HepG2 (cell line): ENCODE data around the gene MAPK8. TPM values are rescaled to one million over a fixed set of nuclear protein-coding genes. Genes with fewer than 3 reads are reported as not detected.

ENCODE experiments used
- ARID5B ChIP-seq: IDR thresholded peaks from 2 replicates; pipeline ENCODE4 v1.4.0; 2020; ENCODE audit warnings: mild to moderate bottlenecking, missing genetic modification reagents
- CREB1 ChIP-seq, 2 experiments: fragments of 450-650 bp in 1 of 2; IDR thresholded peaks; 2 replicates each; pipeline ENCODE4 v1.6.1; 2016 to 2017; ENCODE audit warnings: control low read depth in 1 of 2, mild to moderate bottlenecking in 1 of 2, missing compliant biosample characterization in 1 of 2, missing genetic modification characterization in 1 of 2
- FOXA3 ChIP-seq: IDR thresholded peaks from 2 replicates; pipeline ENCODE4 v1.6.1; 2016; ENCODE audit warnings: missing genetic modification reagents, missing compliant biosample characterization
- HNF4G ChIP-seq, 2 experiments: sonication (generic) in 1 of 2; formaldehyde crosslinking in 1 of 2; IDR thresholded peaks; 2 replicates each; pipeline versions ENCODE4 v1.4.0 to v1.6.1; 2011 to 2020; ENCODE audit warnings: borderline replicate concordance in 2 of 2, low read depth in 2 of 2, mild to moderate bottlenecking in 2 of 2, low read length in 1 of 2, missing genetic modification reagents in 1 of 2, moderate library complexity in 1 of 2
- IRF2 ChIP-seq: IDR thresholded peaks from 2 replicates; pipeline ENCODE4 v1.6.1; 2018; ENCODE audit warnings: missing genetic modification reagents, missing compliant biosample characterization
- KLF16 ChIP-seq, 2 experiments: sonication (generic) in 1 of 2; formaldehyde crosslinking in 1 of 2; IDR thresholded peaks; 2 replicates each; pipeline versions ENCODE4 v1.6.1 to v1.8.0; 2016 to 2023; ENCODE audit warnings: missing genetic modification reagents in 2 of 2, missing compliant biosample characterization in 1 of 2
- MED1 ChIP-seq: sonication (generic); formaldehyde crosslinking; IDR thresholded peaks from 2 replicates; pipeline ENCODE4 v1.4.0; 2020; ENCODE audit warnings: missing genetic modification reagents
- NCOA2 ChIP-seq: sonication (generic); formaldehyde crosslinking; IDR thresholded peaks from 2 replicates; pipeline ENCODE4 v1.8.0; 2022; ENCODE audit warnings: inconsistent platforms
- PBX3 ChIP-seq: sonication (generic); formaldehyde crosslinking; IDR thresholded peaks from 2 replicates; pipeline ENCODE4 v1.8.1; 2023; ENCODE audit warnings: missing genetic modification reagents, inconsistent platforms, borderline replicate concordance
- RXRA ChIP-seq: sonication (generic); formaldehyde crosslinking; IDR thresholded peaks from 2 replicates; pipeline ENCODE4 v1.5.1; 2020; ENCODE audit warnings: missing genetic modification reagents
- SP1 ChIP-seq, 2 experiments: fragments of 450-650 bp in 1 of 2; sonication (generic) in 1 of 2; formaldehyde crosslinking in 1 of 2; IDR thresholded peaks; 2 replicates each; pipeline versions ENCODE4 v1.4.0 to v1.6.1; 2016 to 2020; ENCODE audit warnings: missing genetic modification reagents in 1 of 2
- STAG1 ChIP-seq: sonication (generic); formaldehyde crosslinking; IDR thresholded peaks from 2 replicates; pipeline ENCODE4 v1.4.0; 2020; ENCODE audit warnings: missing genetic modification reagents
- THAP11 ChIP-seq: IDR thresholded peaks from 2 replicates; pipeline ENCODE4 v1.6.1; 2016; ENCODE audit warnings: missing biosample characterization, missing genetic modification reagents
- ZNF101 ChIP-seq: sonication (generic); formaldehyde crosslinking; IDR thresholded peaks from 2 replicates; pipeline ENCODE4 v1.4.0; 2020; ENCODE audit warnings: mild to moderate bottlenecking, low read depth, missing genetic modification reagents, borderline replicate concordance
- polyA plus RNA-seq, 8 experiments: library from polyadenylated mRNA; depleted of rRNA in 3 of 8; stranded (reverse) in 7 of 8; unstranded in 1 of 8; fragments of >200 nt; fragmentation: Illumina TruSeq in 4 of 8; extraction: Trizol in 4 of 8; gene quantifications; 2 replicates each; pipeline versions ENCODE4 v1.2.1 to v1.2.3, GENCODE V29; 2011 to 2016; ENCODE audit warnings: low read depth in 4 of 8, missing spikeins in 1 of 8, mixed read lengths in 1 of 8; ENCODE audit not compliant: insufficient read depth in 1 of 8
- total RNA-seq, 5 experiments: library from RNA; depleted of rRNA; stranded (reverse); fragments of >200 nt; fragmentation: Illumina TruSeq; extraction: Trizol; gene quantifications; 2 replicates each; pipeline ENCODE4 v1.2.3, GENCODE V29; 2016; ENCODE audit warnings: low read depth in 1 of 5
- TF ChIP-seq, protein P1 (sequence below): sonication (generic); formaldehyde crosslinking; IDR thresholded peaks from 2 replicates; pipeline ENCODE4 v1.4.0; 2020; ENCODE audit warnings: mild to moderate bottlenecking, missing genetic modification reagents
- TF ChIP-seq, protein P2 (sequence below): fragments of 450-650 bp; IDR thresholded peaks from 2 replicates; pipeline ENCODE4 v1.6.1; 2016
- TF ChIP-seq, protein P3 (sequence below): sonication (generic); formaldehyde crosslinking; IDR thresholded peaks from 2 replicates; pipeline ENCODE4 v1.4.0; 2020; ENCODE audit warnings: missing genetic modification reagents, borderline replicate concordance
- TF ChIP-seq, protein P4 (sequence below): sonication (generic); formaldehyde crosslinking; IDR thresholded peaks from 2 replicates; pipeline ENCODE4 v1.5.0; 2020; ENCODE audit warnings: mild to moderate bottlenecking, low read depth, missing genetic modification reagents, borderline replicate concordance

Gene MAPK8
- total and polyA plus RNA-seq, 2 of the 13 experiments (the other 11 are each of a cell fraction or from before 2014, with no cell fraction given) = 41.6 to 47.3 TPM

DNA sequence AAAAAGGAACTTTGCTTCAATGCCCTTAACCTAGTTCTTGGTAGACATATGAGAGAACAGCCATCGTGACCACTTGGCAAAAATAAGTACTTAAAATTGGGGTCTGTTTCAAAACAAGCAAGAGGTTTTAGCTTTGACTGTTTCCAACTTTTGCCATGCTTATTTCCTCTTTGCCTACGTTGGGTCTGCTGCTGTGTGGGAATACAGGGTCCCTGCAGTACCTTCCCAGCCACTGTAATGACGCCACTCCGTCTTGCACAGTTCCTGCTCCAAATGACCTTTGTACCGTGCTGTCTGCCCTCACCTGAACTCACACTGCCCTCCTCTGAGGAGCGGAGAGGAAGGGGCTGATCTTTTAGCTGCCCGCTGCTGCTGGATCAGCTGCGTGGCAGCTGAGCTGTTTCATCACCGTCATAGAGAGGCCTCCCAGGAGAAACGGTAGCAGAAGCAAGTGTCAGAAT lies 133.1 kb downstream of the MAPK8 start (continued):
- TF ChIP-seq, protein P1, sequence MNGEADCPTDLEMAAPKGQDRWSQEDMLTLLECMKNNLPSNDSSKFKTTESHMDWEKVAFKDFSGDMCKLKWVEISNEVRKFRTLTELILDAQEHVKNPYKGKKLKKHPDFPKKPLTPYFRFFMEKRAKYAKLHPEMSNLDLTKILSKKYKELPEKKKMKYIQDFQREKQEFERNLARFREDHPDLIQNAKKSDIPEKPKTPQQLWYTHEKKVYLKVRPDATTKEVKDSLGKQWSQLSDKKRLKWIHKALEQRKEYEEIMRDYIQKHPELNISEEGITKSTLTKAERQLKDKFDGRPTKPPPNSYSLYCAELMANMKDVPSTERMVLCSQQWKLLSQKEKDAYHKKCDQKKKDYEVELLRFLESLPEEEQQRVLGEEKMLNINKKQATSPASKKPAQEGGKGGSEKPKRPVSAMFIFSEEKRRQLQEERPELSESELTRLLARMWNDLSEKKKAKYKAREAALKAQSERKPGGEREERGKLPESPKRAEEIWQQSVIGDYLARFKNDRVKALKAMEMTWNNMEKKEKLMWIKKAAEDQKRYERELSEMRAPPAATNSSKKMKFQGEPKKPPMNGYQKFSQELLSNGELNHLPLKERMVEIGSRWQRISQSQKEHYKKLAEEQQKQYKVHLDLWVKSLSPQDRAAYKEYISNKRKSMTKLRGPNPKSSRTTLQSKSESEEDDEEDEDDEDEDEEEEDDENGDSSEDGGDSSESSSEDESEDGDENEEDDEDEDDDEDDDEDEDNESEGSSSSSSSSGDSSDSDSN (CRISPR knock-in tag) = no peak
- 0 out of 2 replicates have a peak, but pooled peaks have one; percentile 24 for TF ChIP-seq IRF2
- peak; percentile 68 for TF ChIP-seq MED1 (CRISPR knock-in tag)
- TF ChIP-seq RXRA (CRISPR knock-in tag) = peak; percentile 96
- no peak for TF ChIP-seq SP1 (IDR thresholded peaks at IDR 0.05)
- TF ChIP-seq SP1 (CRISPR knock-in tag; IDR thresholded peaks at IDR 0.05) = no peak
- TF ChIP-seq PBX3 = no peak
- peak; percentile 81 for TF ChIP-seq ARID5B (CRISPR knock-in tag)
- TF ChIP-seq KLF16 (CRISPR knock-in tag; IDR thresholded peaks at IDR 0.05) = no peak
- TF ChIP-seq, protein P2, sequence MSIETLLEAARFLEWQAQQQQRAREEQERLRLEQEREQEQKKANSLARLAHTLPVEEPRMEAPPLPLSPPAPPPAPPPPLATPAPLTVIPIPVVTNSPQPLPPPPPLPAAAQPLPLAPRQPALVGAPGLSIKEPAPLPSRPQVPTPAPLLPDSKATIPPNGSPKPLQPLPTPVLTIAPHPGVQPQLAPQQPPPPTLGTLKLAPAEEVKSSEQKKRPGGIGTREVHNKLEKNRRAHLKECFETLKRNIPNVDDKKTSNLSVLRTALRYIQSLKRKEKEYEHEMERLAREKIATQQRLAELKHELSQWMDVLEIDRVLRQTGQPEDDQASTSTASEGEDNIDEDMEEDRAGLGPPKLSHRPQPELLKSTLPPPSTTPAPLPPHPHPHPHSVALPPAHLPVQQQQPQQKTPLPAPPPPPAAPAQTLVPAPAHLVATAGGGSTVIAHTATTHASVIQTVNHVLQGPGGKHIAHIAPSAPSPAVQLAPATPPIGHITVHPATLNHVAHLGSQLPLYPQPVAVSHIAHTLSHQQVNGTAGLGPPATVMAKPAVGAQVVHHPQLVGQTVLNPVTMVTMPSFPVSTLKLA = no peak
- TF ChIP-seq NCOA2 (CRISPR knock-in tag) = peak; percentile 58; the same call in 1 of the 2 replicates
- TF ChIP-seq, protein P3, sequence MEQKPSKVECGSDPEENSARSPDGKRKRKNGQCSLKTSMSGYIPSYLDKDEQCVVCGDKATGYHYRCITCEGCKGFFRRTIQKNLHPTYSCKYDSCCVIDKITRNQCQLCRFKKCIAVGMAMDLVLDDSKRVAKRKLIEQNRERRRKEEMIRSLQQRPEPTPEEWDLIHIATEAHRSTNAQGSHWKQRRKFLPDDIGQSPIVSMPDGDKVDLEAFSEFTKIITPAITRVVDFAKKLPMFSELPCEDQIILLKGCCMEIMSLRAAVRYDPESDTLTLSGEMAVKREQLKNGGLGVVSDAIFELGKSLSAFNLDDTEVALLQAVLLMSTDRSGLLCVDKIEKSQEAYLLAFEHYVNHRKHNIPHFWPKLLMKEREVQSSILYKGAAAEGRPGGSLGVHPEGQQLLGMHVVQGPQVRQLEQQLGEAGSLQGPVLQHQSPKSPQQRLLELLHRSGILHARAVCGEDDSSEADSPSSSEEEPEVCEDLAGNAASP (CRISPR knock-in tag) = peak; percentile 98
- no peak for TF ChIP-seq CREB1 (IDR thresholded peaks at IDR 0.05)
- TF ChIP-seq CREB1 (CRISPR knock-in tag; IDR thresholded peaks at IDR 0.05) = peak; percentile 40; the same call in 1 of the 2 replicates
- no peak for TF ChIP-seq THAP11 (CRISPR knock-in tag)
- no peak for TF ChIP-seq ZNF101 (CRISPR knock-in tag)
- TF ChIP-seq, protein P4, sequence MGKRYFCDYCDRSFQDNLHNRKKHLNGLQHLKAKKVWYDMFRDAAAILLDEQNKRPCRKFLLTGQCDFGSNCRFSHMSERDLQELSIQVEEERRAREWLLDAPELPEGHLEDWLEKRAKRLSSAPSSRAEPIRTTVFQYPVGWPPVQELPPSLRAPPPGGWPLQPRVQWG (CRISPR knock-in tag) = no peak
- peak; percentile 55; the same call in 1 of the 2 replicates for TF ChIP-seq HNF4G (IDR thresholded peaks at IDR 0.05; ENCODE audit: borderline replicate concordance, low read depth, low read length)
- TF ChIP-seq HNF4G (CRISPR knock-in tag; IDR thresholded peaks at IDR 0.05; ENCODE audit: borderline replicate concordance, low read depth) = peak; percentile 89; the same call in 1 of the 2 replicates
- peak; percentile 13; the same call in 1 of the 2 replicates for TF ChIP-seq FOXA3 (CRISPR knock-in tag)
- no peak for TF ChIP-seq STAG1 (CRISPR knock-in tag)
